H1 (cell line): ENCODE data around the gene CAST. TPM values are rescaled to one million over a fixed set of nuclear protein-coding genes. Genes with fewer than 3 reads are reported as not detected.

ENCODE experiments used
- BCL11A ChIP-seq, 2 experiments: IDR thresholded peaks; one replicate each; pipeline ENCODE4 v1.6.1; 2011; ENCODE audit warnings: low read depth in 2 of 2, low read length in 2 of 2, mild to moderate bottlenecking in 2 of 2
- RBBP5 ChIP-seq: IDR thresholded peaks from 2 replicates; pipeline ENCODE4 v1.7.1; 2012; ENCODE audit warnings: low read depth, mild to moderate bottlenecking, inconsistent platforms, low read length, moderate library complexity, borderline replicate concordance
- polyA plus RNA-seq, 7 experiments: library from polyadenylated mRNA; depleted of rRNA in 3 of 7; stranded (reverse) in 5 of 7; unstranded in 2 of 7; fragments of >200 nt in 5 of 7; fragments of 200-250 nt in 2 of 7; gene quantifications; 1 replicate in 5 of 7; 2 replicates in 1 of 7; 4 replicates in 1 of 7; pipeline versions ENCODE4 v1.2.1 to v1.2.3, GENCODE V29; 2011 to 2013; ENCODE audit warnings: missing spikeins in 2 of 7, mixed read lengths in 2 of 7
- total RNA-seq: library from RNA; stranded (reverse); fragmentation: NEBNext Ultra II Directional; extraction: Animal tissue kit (Norgen Biotek cat#: 25700); gene quantifications from 2 replicates; pipeline ENCODE4 v1.2.1, GENCODE V29; 2021

Gene CAST
- total and polyA plus RNA-seq, 2 of the 8 experiments (the other 6 are each of a cell fraction or from before 2014, with no cell fraction given) = 9.0 to 48.2 TPM

DNA sequence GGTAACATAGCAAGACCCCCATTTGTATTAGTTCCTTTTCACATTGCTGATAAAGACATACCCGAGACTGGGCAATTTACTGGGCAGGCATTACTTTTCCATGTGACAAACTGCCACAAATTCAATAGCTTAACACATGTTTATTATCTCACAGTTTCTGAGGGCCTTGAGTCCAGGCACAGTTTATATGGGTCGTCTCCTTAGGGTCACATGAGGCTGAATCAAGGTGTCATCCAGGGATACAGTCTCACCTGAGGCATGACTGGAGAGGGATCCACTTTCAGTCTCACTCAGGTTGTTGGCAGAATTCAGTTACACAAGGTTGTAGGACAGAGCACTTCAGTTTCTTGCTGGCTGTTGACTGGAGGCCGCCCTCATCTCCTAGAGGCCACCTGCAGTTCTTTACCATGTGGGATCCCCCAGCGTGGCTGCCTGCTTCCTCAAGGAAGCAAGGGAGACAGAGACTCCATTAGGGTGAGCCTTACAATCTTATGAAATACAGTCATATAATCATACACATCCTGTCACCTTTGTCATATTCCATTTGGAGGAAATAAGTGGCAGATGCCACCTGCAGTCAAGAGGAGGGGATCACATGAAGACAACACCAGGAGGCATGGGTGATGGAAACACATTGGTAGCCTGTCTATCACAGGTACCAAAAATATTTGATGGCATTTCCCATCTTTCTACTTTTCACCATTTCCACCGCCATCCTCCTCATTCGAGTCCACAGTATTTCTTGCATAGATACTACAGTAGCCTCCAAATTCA, 160.7 kb downstream of the CAST start (continued):
- TF ChIP-seq RBBP5 (no peak), BCL11A (IDR thresholded peaks at IDR 0.05; ENCODE audit: low read depth in 2 of 2, low read length in 2 of 2) (no peak)
